GM12801 (cell line): ENCODE data around the gene LYZL4.

Experiments
- CTCF ChIP-seq: IDR thresholded peaks from one replicate; pipeline ENCODE4 v1.5.1; 2011; ENCODE audit warnings: control low read depth; ENCODE audit not compliant: insufficient read length; ENCODE audit errors: extremely low read depth

Gene LYZL4

GRCh38 chr3:42424911-42425310 is 14.5 kb upstream of the LYZL4 start:
- TF ChIP-seq CTCF: no peak

- no peak for TF ChIP-seq CTCF
Observed at GRCh38 chr3:42421818-42422796, 11.7 kb upstream of the LYZL4 start.

GRCh38 chr3:42419563-42419962 is 9.2 kb upstream of the LYZL4 start:
- TF ChIP-seq CTCF: no peak

- no peak for TF ChIP-seq CTCF
Observed at GRCh38 chr3:42412526-42413155, 2.2 kb upstream of the LYZL4 start.

GRCh38 chr3:42411429-42411828 is 1.0 kb upstream of the LYZL4 start:
- no peak for TF ChIP-seq CTCF

- no peak for TF ChIP-seq CTCF
Observed at GRCh38 chr3:42408156-42408555, 2.3 kb downstream of the LYZL4 start.

GRCh38 chr3:42406727-42407450 is 3.5 kb downstream of the LYZL4 start:
- no peak for TF ChIP-seq CTCF
